H1 (cell line): ENCODE results near the gene PSMA5.

ENCODE experiments used
- BCL11A ChIP-seq, 2 experiments: IDR thresholded peaks; one replicate each; pipeline ENCODE4 v1.6.1; 2011; ENCODE audit warnings: low read depth in 2 of 2, low read length in 2 of 2, mild to moderate bottlenecking in 2 of 2
- CTCF ChIP-seq, 3 experiments: IDR thresholded peaks; 1 replicate in 2 of 3; 2 replicates in 1 of 3; pipeline versions ENCODE4 v1.5.1 to v1.6.1; 2011; ENCODE audit warnings: low read length in 3 of 3, mild to moderate bottlenecking in 3 of 3, inconsistent platforms in 2 of 3, low read depth in 1 of 3, moderate library complexity in 1 of 3; ENCODE audit not compliant: insufficient read depth in 1 of 3; ENCODE audit errors: control extremely low read depth in 1 of 3
- EP300 ChIP-seq, 2 experiments: IDR thresholded peaks; 1 replicate in 1 of 2; 2 replicates in 1 of 2; pipeline ENCODE4 v1.6.1; 2011 to 2012; ENCODE audit warnings: low read depth in 2 of 2, low read length in 2 of 2, mild to moderate bottlenecking in 2 of 2, borderline replicate concordance in 1 of 2, inconsistent platforms in 1 of 2, moderate library complexity in 1 of 2
- POLR2A ChIP-seq, 2 experiments: IDR thresholded peaks; 1 replicate in 1 of 2; 2 replicates in 1 of 2; pipeline ENCODE4 v1.6.1; 2011; ENCODE audit warnings: low read depth in 2 of 2, low read length in 2 of 2, mild to moderate bottlenecking in 2 of 2; ENCODE audit errors: control extremely low read depth in 1 of 2
- SP1 ChIP-seq: IDR thresholded peaks from 2 replicates; pipeline ENCODE4 v1.6.1; 2011; ENCODE audit warnings: low read depth, low read length

GRCh38 chr1:109370712-109371340, 55.4 kb downstream of the PSMA5 start:
- TF ChIP-seq CTCF (IDR thresholded peaks at IDR 0.05; ENCODE audit: control extremely low read depth in 1 of 3, insufficient read depth in 1 of 3, low read depth in 1 of 3, low read length in 3 of 3) (no peak), SP1 (no peak), BCL11A (IDR thresholded peaks at IDR 0.05; ENCODE audit: low read depth in 2 of 2, low read length in 2 of 2) (no peak), EP300 (IDR thresholded peaks at IDR 0.05; ENCODE audit: borderline replicate concordance in 1 of 2, low read depth in 2 of 2, low read length in 2 of 2) (no peak), POLR2A (IDR thresholded peaks at IDR 0.05; ENCODE audit: control extremely low read depth in 1 of 2, low read depth in 2 of 2, low read length in 2 of 2) (no peak)
